Measurements from ENCODE around the gene MRS2. TPM values are rescaled to one million over a fixed set of nuclear protein-coding genes. Genes with fewer than 3 reads are reported as not detected.

The MRS2 gene
- total RNA-seq, 2 experiments from 2014 or later, result 24.7 to 26.3 TPM

DNA sequence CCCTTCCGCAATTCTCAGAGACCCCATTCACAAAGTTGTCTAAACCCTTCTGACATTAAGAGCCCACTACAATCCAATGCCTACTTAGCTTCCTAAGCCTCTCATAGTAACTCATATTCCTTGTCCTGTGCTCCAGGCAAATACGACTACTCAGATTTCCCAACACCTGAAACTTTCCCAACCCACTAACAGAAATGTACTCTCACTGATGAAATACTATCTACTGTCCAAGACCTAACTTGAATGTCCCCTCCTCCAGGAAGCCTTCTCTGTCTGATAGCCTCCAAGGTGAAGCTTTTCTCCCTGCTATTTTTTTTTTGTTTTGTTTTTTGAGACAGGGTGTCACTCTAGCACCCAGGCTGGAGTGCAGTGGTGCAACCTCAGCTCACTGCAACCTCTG lies 56.2 kb downstream of the MRS2 start:
- no peaks in the 10 kb centered on the region for H3K9me3 Mint-ChIP-seq
- H3K36me3 Mint-ChIP-seq (ENCODE audit: low read depth), result no peaks in the 10 kb centered on the region
- intact Hi-C loops (cut with micrococcal nuclease), result no loop called here
- TF ChIP-seq CTCF (IDR thresholded peaks at IDR 0.05), result no peak
- DNase-seq (no peak), ATAC-seq (no peak)
- H3K4me1 Mint-ChIP-seq (ENCODE audit: low read depth), result no peaks in the 10 kb centered on the region
- CTCF ChIA-PET, result interaction anchor here (0.9 to 1.2 kb wide), 2 partner anchors 16 to 29 kb away, joined by 3 to 4 read pairs; no protein-coding TSS in a partner anchor
- POLR2A ChIA-PET, result no interaction called here
- no peak overlapping the region for H3K4me3 Mint-ChIP-seq
- H3K27me3 Mint-ChIP-seq, result no peaks in the 10 kb centered on the region
- H3K27ac Mint-ChIP-seq, result no peak overlapping the region

DNA sequence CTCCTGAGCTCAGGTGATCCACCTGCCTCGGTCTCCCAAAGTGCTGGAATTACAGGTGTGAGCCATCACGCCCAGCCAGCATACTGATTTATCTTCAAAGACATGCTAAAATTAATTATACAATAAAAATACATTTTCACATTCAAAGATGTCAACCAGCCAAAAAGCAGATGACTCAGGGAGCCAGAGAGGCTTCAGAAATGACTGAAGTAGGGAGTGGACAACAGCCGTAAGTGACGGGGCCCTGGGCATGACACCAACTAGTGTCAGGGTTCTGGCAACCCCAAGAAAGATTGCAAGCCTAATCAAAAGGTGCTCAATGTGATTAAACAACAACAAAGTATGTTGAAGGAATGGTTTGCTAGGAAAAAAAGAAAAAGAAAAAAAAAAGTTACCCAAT lies 58.2 kb downstream of the MRS2 start:
- DNase-seq (no peak), ATAC-seq (no peak)
- Mint-ChIP-seq H3K4me3 (no peak overlapping the region), H3K27ac (no peak overlapping the region), H3K9me3 (no peaks in the 10 kb centered on the region), H3K36me3 (ENCODE audit: low read depth) (no peaks in the 10 kb centered on the region), H3K27me3 (no peaks in the 10 kb centered on the region), H3K4me1 (ENCODE audit: low read depth) (no peaks in the 10 kb centered on the region)
- no peak for TF ChIP-seq CTCF (IDR thresholded peaks at IDR 0.05)
- intact Hi-C loops (cut with micrococcal nuclease), result no loop called here
- CTCF ChIA-PET, result interaction anchor here (1.9 kb wide), 1 partner anchor 30 kb away, joined by 8 read pairs; no protein-coding TSS in a partner anchor
- POLR2A ChIA-PET, result no interaction called here

DNA sequence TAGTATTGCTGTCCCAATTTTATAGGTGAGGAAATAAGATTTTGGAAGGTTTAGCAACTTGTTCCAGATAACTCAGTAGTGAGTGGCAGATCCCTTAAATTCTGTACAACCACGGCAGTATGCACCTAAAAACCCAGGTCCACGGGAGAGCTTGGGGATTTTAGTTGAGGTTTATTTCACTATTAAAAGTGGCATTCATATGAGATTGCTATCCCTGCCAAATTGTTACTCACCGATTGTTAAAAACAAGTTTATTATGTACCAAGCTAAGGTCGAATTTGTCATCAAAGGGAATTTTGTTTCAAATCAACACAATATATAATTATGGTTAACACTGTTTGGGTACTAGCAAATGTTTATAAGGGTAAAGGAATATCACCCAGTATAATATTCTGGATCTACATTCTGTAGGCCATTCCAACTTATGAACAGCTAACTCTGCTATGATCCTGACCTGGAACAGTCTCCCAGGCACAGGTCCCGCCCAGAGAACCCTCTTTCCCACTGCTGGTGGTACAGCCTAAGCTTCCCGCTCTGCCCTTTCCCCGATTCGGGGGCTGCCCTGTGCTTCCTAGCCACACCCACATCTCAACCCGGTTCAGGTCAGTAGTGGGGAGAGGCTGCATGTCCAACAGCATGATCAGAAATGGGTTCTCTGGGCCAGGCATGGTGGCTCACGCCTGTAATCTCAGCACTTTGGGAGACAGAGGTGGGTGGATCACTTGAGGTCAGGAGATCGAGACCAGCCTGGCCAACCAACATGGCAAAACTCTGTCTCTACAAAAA lies 61.7 kb downstream of the MRS2 start:
- DNase-seq, result no peak
- H3K36me3 Mint-ChIP-seq (ENCODE audit: low read depth), result no peaks in the 10 kb centered on the region
- POLR2A ChIA-PET, result no interaction called here
- no peaks in the 10 kb centered on the region for H3K9me3 Mint-ChIP-seq
- H3K27ac Mint-ChIP-seq, result no peak overlapping the region
- no peaks in the 10 kb centered on the region for H3K4me1 Mint-ChIP-seq (ENCODE audit: low read depth)
- ATAC-seq, result no peak
- CTCF ChIA-PET, result no interaction called here
- no peaks in the 10 kb centered on the region for H3K27me3 Mint-ChIP-seq
- no peak overlapping the region for H3K4me3 Mint-ChIP-seq
- no peak for TF ChIP-seq CTCF (IDR thresholded peaks at IDR 0.05)
- intact Hi-C loops (cut with micrococcal nuclease), result no loop called here

- no peak for TF ChIP-seq CTCF (IDR thresholded peaks at IDR 0.05)
- no peaks in the 10 kb centered on the region for H3K36me3 Mint-ChIP-seq (ENCODE audit: low read depth)
- no peak overlapping the region for H3K4me3 Mint-ChIP-seq
- POLR2A ChIA-PET, result interaction anchor here (0.6 kb wide), 1 partner anchor 58 kb away, joined by 4 read pairs; no protein-coding TSS in a partner anchor
- H3K27ac Mint-ChIP-seq, result no peak overlapping the region
- H3K4me1 Mint-ChIP-seq (ENCODE audit: low read depth), result no peaks in the 10 kb centered on the region
- CTCF ChIA-PET, result no interaction called here
- H3K27me3 Mint-ChIP-seq, result no peaks in the 10 kb centered on the region
- intact Hi-C loops (cut with micrococcal nuclease), result no loop called here
- no peaks in the 10 kb centered on the region for H3K9me3 Mint-ChIP-seq
- DNase-seq (no peak), ATAC-seq (no peak)
These were observed 67.1 kb downstream of the MRS2 start for GRCh38 chr6:24469811-24470210.

DNA sequence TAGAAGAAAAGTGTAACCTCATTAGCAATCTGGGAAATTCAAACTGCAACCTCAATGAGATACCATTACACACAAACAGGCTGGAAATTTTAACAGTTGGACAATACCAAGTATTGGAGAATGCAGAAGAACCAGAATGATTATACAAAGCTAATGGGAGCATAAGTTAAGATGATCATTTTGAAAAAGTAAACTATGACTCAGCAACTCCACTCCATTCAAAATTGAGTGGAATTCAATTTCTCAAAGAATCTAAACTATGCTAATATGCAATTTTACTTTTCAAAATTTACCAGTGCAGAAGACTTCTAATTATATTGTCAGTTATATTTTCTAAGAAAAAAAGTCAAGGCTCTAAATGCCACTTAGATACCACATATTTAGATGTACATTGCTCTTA lies 69.4 kb downstream of the MRS2 start:
- no peak for TF ChIP-seq CTCF (IDR thresholded peaks at IDR 0.05)
- Mint-ChIP-seq H3K36me3 (ENCODE audit: low read depth) (no peaks in the 10 kb centered on the region), H3K27ac (no peak overlapping the region), H3K4me1 (ENCODE audit: low read depth) (no peaks in the 10 kb centered on the region), H3K9me3 (no peaks in the 10 kb centered on the region), H3K27me3 (no peaks in the 10 kb centered on the region), H3K4me3 (no peak overlapping the region)
- intact Hi-C loops (cut with micrococcal nuclease), result no loop called here
- no peak for DNase-seq
- ChIA-PET CTCF (no interaction called here), POLR2A (no interaction called here)
- ATAC-seq, result no peak

Other genes starting within 250 kb of the MRS2 start
- gene DCDC2, start 44.9 kb upstream of the MRS2 start, total RNA-seq, result not detected
- under 1 TPM; 0.51 to 0.72 TPM for gene GPLD1, start 86.6 kb downstream of the MRS2 start, total RNA-seq
- gene ALDH5A1, start 92.0 kb downstream of the MRS2 start, total RNA-seq, result 10 to 100 TPM; 20.7 to 20.8 TPM
- gene KIAA0319, start 243.3 kb downstream of the MRS2 start, total RNA-seq, result under 1 TPM in 1 of 2 experiments, not detected in 1; 0.05 TPM

All from activated CD8-positive, alpha-beta T cell treated with anti-CD3 and anti-CD28 coated beads for 36 hours (primary cell).